Amniotic stem cell (primary cell): ENCODE measurements around the gene SOX15.

Source experiments
- DNase-seq: peaks from one replicate; lab custom pipeline; 2025; lab: John Stamatoyannopoulos, UW

SOX15 gene

DNA sequence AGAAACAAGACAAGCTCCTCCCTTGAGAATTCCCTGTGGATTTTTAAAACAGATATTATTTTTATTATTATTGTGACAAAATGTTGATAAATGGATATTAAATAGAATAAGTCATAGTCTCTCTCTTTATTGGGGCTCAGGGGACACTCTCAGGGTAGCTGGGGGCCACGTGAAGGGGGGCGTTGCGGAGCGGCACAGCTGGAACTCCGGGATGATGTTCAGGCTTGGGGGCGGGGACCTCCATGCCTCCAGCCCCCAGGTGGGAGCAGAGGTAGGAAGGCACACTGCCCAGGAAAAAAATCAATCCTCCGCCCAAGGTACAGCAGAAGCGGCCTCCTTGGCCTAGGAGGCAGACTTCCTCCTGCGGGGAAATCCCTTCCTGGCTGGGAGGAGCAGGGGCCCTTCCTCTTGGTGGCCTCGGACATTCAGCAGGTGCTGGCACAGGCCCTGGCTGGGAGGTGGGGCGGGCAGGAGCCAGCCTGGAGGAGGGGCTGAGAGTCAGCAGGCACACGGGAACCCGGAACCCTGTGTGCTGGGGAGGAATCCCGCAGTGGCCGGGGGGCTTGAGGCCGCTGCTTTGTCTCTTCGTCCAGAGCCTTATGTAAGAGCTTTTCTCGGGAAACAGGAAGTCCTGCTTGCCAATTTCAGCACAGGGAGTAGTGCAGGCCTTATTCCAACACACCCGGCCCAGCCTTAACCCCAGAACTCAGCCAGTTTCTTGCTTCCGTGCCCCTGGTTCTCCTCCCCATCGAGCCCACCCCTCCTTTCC is 31.9 kb downstream of the SOX15 start:
- no peak for DNase-seq

DNA sequence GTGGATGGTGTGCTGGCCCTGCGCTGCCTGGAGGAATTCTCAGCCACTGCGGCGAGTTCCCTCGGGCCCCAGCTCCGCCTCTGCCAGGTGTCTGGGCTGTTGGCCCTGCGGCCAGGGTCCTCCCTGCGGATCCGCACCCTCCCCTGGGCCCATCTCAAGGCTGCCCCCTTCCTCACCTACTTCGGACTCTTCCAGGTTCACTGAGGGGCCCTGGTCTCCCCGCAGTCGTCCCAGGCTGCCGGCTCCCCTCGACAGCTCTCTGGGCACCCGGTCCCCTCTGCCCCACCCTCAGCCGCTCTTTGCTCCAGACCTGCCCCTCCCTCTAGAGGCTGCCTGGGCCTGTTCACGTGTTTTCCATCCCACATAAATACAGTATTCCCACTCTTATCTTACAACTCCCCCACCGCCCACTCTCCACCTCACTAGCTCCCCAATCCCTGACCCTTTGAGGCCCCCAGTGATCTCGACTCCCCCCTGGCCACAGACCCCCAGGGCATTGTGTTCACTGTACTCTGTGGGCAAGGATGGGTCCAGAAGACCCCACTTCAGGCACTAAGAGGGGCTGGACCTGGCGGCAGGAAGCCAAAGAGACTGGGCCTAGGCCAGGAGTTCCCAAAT is 32.6 kb downstream of the SOX15 start:
- DNase-seq, result no peak

DNA sequence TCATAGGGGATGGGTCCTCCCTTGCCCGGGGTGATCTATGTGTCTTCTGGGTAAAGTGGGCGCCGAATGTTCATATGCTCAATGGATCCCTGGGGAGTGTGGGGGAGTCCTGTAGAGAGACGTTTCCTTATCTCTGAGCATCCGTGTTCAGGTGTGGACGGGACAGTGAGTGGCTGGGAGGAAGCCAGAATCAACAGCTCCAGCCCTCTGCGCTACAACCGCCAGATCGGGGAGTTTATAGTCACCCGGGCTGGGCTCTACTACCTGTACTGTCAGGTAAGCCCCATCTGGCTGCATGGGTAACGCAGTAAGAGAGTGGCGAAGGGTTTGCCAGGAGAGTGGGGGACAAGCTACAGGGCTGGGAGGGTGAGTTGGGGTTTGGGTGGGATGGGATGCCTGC is 33.3 kb downstream of the SOX15 start:
- no peak for DNase-seq

DNA sequence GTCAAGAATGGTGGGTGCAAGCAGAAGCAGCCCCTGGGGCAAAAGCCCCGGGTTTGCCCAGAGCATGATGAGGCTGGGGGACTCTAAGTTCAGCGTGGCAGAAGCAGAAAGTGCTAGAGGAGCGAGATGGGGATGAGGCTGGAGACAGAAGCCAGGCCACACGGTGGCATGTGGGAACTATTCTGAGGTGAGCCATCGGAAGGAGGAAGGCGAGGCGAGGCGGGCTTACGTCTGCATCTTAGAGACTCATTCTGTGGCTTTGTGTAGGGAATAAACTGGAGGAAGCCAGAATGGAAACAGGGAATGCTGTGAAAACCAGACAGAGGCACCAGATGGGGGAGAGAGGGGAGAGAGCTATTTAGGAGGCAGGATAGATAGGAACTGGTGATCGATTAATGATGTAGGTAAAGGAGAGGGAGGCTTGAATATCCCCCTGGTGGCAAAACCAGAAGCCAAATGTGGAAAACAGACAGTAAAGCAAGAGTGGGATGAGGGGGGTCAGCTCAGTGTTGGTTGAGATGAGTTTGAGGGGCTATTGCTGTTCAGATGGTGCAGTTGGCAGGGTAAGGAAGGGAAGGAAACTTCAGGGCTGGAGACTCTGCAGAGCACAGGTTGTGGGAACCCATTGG is 34.5 kb downstream of the SOX15 start:
- no peak for DNase-seq

DNA sequence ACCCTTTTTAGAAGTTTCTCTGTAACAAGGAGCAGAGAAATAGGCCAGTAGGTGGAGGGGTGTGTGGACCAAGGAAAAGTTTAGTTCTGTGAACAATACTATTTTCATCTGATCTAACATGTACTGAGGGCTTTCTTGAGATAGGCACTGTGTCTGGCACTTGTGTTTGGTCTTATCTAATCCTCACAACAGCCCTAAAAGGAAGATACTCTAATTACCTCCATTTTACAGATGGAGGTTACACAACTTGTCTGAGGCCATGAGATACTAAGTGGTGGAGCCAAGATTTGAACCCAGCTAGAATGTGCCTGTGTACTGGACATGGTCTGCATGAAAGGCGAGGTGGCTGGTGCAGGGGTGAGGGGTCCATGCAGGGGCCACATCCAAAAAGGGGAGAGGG is 36.5 kb downstream of the SOX15 start:
- no peak for DNase-seq

DNA sequence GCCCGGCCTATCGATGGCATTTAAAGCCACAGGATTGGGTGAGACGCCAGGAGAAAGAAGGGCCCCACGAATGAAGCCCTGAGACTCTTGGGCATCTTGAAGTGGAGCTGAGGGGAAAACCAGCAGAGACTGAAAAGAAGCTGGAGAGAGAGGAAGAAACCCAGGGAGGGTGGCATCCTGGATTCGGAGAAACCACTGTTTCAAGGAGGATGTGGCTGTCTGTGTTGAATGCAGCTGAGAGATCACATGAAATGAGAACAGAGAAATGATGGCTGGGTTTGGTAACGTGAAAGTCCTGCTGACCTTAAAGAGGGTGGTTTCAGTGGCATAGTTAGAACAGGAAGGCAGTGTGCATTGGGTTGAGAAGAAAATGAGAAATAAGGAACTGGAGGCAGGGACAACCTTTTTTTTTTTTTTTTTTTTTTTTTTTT is 37.3 kb downstream of the SOX15 start:
- DNase-seq, result no peak

DNA sequence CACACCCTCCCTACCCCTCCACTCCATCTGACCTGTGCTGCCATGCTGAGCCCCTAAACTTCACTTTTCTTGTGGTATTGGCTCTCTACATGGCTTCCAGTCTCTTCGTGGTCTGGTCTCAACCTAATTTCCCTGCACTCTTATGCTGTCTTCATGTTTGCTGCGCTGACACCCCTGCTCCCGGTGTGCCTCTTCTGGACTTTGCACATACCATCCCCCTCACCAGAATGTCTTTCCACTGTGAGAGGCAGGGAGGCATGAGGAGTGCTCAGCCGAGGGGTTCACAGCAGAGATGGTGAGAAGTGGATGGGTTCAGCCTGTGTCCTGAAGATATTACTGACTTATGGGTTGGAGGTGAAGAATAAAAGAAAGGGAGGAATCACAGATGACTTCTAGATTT is 38.5 kb downstream of the SOX15 start:
- DNase-seq, result no peak

DNA sequence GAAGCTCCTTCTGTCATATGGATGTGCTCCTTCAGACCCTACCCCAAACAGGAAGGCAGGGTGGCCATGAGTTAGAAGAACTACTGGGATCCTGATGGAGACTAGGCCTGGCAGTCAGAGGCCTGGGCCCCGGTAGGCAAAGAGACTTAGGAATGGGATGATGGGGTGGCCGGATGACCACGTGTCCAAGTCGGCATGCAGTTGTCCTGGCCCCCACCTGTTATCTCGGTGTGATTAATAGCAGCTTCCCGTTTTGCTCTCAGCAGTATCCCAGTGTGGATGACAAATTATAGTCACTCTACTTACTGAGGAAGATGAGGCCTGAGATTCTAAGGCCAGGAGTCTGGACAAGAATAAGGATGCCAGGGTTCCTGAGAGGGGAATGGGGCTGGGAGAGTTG is 39.5 kb downstream of the SOX15 start:
- no peak for DNase-seq

DNA sequence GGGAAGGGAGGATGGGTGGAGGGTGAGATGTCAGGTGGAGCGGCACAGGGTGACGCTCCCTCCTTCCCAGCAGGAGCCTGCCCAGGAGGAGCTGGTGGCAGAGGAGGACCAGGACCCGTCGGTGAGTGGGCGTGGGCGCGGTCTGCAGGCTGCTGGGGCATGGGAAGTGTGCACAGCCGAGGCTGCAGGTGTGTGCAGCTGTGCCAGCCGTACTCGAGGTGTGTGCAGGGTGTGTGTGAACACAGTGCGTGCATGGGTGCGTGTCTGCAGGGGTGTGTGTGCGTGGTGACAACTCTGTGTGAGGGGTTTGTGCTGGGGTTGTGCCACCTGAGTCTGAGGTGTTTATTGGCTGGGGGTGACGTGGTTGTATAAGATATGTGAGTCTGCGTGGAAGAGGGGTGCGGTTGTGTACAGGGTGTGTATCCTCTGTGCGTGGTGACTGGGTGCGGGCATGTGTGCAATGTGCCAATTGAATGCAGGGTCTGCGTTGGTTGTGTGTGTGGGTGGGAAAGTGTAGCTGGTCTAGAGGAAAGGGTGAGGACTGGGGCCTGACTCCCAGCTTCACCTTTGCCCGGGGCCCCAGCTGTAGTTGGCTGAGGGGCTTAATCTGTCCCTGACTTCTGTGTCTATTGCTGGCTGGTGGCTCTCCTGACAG is 40.4 kb downstream of the SOX15 start:
- no peak for DNase-seq

DNA sequence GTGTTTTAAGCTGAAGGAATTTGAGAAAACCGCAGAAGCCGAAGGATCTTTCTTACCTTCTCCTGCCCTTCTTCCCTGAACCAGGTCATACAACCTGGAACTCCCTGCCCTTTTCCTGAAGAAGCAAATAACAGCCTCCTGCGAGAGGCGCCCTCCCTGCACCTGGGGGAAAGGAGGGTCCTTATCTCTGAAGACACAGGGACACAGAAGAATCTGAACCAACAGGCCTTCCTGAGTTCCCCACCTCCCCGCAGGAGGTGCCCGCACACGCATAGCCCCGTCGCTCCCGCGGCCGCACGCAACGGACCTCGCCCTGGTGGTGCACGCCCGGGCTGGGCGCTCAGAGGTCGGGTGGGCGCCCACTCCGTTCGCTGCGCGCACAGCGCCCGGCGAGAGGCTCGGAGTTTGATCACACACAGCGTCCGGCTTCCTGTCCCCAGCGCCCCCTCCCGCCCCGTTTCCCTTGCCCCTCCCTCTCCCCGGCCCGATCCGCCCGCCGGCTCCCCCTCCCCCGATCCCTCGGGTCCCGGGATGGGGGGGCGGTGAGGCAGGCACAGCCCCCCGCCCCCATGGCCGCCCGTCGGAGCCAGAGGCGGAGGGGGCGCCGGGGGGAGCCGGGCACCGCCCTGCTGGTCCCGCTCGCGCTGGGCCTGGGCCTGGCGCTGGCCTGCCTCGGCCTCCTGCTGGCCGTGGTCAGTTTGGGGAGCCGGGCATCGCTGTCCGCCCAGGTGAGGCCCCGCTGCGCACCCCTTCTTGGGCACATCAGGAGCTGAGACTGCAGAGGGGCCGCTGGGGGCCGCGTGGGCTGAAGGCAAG is 41.1 kb downstream of the SOX15 start, which contains the start of gene TNFSF12:
Gene TNFSF12 (plus strand): TSS at position 474 of the 816 bp plus-strand sequence. CDS start 96 bp downstream, at position 570.
- DNase-seq, result no peak

DNA sequence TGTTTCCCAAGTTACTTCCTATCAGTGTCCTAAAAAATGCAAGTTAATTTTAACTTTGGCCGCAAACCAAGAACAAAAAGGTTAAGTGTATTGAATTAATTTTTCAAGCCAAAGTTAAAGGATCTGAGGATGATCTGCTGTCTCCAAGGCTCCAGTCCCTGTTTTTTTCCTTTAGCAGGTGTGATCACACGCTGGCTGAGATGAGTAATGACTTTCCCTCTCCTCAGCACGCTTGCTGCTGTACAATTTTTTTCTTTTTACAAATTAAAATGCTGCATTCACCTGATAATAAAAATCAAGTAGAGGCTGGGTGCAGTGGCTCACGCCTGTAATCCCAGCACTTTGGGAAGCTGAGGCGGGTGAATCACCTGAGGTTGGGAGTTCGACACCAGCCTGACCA is 45.0 kb downstream of the SOX15 start:
- DNase-seq, result no peak

DNA sequence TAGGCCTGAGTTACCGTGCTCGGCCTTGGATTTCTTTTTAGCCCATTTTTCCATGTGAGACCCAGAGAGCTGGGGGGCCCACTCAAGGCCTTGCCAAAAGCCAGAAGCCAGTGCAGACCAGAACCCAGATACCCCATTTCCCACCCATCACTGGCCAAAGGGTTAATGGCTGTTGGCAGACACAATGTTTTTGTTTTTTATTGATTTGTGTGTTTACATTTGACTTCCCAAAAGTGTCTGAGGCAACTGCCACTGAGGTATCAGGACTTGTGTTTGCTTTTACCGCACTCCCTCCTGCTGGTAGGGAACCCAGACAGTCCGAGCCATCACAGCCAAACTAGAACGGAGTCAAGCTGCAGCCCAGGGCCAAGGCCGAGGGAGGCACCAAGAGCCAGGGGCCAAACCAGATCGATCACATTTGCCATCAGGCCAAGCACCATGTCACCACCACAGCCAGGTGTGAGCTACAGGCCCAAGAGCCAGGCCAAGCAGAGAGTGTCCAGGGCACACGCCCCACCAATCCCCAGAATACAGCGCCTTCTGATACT is 48.7 kb downstream of the SOX15 start:
- DNase-seq, result no peak

DNA sequence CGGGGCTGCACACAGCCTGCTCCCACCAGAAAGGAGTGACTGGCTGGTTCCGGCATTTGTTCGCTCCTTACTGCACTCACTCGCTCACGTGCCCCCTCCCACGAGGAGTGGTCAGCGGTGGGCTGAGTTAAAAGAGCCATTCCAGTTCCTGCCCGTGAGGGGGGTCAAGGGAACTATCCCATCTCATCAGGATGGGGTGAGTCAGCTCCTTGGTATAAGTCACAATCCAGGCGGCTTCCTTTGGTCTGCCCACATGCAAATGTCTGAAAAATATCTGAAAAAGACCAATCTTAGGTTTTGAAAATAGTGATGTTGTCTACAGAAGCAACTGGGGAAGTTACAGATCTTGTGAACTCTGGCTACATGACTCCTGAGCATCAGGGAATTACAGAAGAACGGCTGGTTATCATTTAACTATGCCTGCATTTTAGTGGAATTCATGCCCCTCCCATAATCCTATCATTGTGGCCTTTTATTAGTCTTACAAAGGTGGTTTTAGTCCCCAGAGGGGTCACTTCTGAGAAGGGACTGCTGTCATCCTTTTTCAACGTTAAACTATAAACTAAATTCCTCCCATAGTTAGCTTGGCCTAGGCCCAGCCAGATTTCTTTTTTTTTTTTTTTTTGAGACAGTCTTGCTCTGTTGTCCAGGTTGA is 50.9 kb downstream of the SOX15 start:
- no peak for DNase-seq
